RWPE2 (cell line): ENCODE data around the gene CSF3.
A peak's percentile ranks its signal among the peaks of the same experiment; 100 is the strongest.

Experiments used
- ATAC-seq: fragments of 200-7000 bp; cut with Tn5 transposase; 3 replicates; pipeline ENCODE4 v1.9.1; 2021; ENCODE audit warnings: low read depth
- DNase-seq: peaks from one replicate; pipeline ENCODE4 v3.0.0-alpha.2; 2020; ENCODE audit warnings: low spot score
- H3K27ac ChIP-seq: fragments of 450-650 bp; 2 replicates; pipeline ENCODE4 v1.5.1; 2017; ENCODE audit warnings: mild to moderate bottlenecking; ENCODE audit not compliant: poor library complexity, severe bottlenecking
- H3K27me3 ChIP-seq: fragments of 250-450 bp; sonication (Bioruptor Pico); 2 replicates; pipeline ENCODE4 v1.5.1; 2021; ENCODE audit warnings: mild to moderate bottlenecking, moderate library complexity; ENCODE audit not compliant: insufficient read depth, poor library complexity, severe bottlenecking
- H3K36me3 ChIP-seq: fragments of 250-450 bp; sonication (Bioruptor Pico); 2 replicates; pipeline ENCODE4 v1.5.1; 2020; ENCODE audit warnings: low read depth, mild to moderate bottlenecking, moderate library complexity
- H3K4me1 ChIP-seq: fragments of 250-450 bp; sonication (Bioruptor Pico); 2 replicates; pipeline ENCODE4 v1.5.1; 2021; ENCODE audit warnings: mild to moderate bottlenecking, moderate library complexity; ENCODE audit not compliant: insufficient read depth, poor library complexity, severe bottlenecking
- H3K4me3 ChIP-seq: fragments of 250-450 bp; sonication (Bioruptor Pico); 2 replicates; pipeline ENCODE4 v1.5.1; 2021; ENCODE audit warnings: mild to moderate bottlenecking, moderate library complexity; ENCODE audit not compliant: severe bottlenecking
- H3K9me3 ChIP-seq: fragments of 250-450 bp; sonication (Bioruptor Pico); 2 replicates; pipeline ENCODE4 v1.5.1; 2021; ENCODE audit warnings: mild to moderate bottlenecking, moderate library complexity; ENCODE audit not compliant: severe bottlenecking
- TF ChIP-seq, protein P1 (sequence below): fragments of 450-650 bp; IDR thresholded peaks from one replicate; pipeline ENCODE4 v1.5.1; 2017; ENCODE audit warnings: mild to moderate bottlenecking, moderate library complexity; ENCODE audit not compliant: poor library complexity, severe bottlenecking

CSF3 gene

DNA sequence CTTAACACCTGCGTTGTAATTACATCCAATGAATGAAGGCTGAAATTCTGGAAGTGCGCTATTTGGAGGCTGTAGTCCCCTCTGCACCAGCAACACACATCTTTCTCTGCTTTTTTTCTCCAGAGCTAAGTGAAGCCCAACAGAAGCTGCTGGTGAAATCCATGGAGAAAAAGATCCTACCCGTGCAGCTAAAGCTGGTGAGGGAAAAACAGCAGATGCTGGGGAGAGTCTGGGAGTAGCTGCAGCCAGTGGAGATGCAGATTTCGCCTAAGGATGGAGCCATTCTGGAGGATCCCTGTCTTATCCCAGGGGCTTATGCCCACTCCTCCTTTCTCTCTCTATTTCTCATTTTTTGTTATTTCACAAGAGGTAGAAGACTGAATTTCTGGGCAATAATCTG lies 39.4 kb upstream of the CSF3 start:
- Histone ChIP-seq H3K4me3 (no peak overlapping the region), H3K27ac (no peak overlapping the region), H3K27me3 (no peaks in the 10 kb centered on the region), H3K36me3 (no peaks in the 10 kb centered on the region), H3K4me1 (peaks cover 16% of the 10 kb centered on the region), H3K9me3 (no peaks in the 10 kb centered on the region)
- ATAC-seq: no peak
- TF ChIP-seq, protein P1, sequence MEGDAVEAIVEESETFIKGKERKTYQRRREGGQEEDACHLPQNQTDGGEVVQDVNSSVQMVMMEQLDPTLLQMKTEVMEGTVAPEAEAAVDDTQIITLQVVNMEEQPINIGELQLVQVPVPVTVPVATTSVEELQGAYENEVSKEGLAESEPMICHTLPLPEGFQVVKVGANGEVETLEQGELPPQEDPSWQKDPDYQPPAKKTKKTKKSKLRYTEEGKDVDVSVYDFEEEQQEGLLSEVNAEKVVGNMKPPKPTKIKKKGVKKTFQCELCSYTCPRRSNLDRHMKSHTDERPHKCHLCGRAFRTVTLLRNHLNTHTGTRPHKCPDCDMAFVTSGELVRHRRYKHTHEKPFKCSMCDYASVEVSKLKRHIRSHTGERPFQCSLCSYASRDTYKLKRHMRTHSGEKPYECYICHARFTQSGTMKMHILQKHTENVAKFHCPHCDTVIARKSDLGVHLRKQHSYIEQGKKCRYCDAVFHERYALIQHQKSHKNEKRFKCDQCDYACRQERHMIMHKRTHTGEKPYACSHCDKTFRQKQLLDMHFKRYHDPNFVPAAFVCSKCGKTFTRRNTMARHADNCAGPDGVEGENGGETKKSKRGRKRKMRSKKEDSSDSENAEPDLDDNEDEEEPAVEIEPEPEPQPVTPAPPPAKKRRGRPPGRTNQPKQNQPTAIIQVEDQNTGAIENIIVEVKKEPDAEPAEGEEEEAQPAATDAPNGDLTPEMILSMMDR: no peak
- no peak for DNase-seq

DNA sequence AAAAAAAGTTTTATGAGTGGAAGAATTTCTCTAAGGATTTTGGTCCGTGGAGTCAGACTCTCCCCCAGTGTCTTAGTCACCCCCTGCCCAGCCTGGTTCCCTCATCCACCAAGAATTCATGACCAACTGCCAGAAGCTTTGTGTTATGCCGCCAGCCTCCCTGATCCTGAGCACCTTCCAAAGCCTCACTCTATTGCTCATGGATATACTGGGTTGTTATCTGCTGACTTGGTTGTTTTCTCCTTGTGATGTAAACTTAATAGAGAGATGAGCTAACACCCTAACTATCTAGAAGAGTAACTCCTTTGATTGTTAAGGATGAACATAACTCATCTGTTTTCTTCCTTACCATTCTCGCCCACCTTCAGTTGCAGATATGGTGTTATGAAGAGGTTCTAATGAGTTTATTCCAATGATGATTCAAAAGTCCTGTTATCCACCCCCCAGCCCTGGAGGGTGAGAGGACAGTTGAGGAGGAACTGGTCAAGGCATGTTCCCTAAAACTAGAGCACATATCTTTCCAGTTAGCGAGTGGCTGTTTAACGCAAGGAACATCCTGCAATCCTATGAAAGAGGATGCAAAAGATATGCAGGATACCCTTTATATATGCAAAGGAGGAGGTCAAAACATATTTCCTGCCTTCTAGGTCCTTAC lies 36.1 kb upstream of the CSF3 start:
- Histone ChIP-seq H3K36me3 (peaks cover 22% of the 10 kb centered on the region), H3K9me3 (no peaks in the 10 kb centered on the region), H3K27me3 (no peaks in the 10 kb centered on the region), H3K4me1 (peaks cover 19% of the 10 kb centered on the region), H3K4me3 (no peak overlapping the region), H3K27ac (peak overlapping the region; percentile 89)
- ATAC-seq (peak; percentile 35), DNase-seq (no peak)
- TF ChIP-seq, protein P1: no peak

DNA sequence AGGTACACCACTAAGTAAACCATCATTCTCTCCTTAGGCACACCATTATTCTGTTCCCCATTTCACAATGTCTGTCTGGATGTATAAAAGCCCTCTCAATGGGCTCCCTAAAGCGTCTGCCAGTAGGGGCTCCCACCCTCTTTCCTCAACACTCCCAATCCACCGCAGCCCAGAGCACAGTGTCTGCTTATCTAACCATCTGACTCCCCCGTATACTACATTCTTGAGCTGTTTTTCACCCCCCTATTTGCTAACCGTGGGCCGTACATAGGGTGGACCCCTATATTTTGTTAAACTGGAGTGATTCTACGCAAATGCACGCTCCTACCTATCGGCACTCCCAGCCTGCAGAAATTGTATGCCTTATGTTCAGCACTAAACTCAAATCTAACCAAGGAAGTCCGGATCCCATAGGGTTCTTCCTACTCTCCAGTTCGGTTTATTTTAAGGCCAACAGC lies 35.3 kb upstream of the CSF3 start:
- no peaks in the 10 kb centered on the region for H3K27me3 ChIP-seq
- H3K4me3 ChIP-seq: peak overlapping the region; percentile 96
- H3K36me3 ChIP-seq: peaks cover 30% of the 10 kb centered on the region
- peak overlapping the region; percentile 89 for H3K27ac ChIP-seq
- H3K9me3 ChIP-seq: no peaks in the 10 kb centered on the region
- H3K4me1 ChIP-seq: peaks cover 19% of the 10 kb centered on the region
- DNase-seq (no peak), ATAC-seq (peak; percentile 18)
- TF ChIP-seq, protein P1: no peak

DNA sequence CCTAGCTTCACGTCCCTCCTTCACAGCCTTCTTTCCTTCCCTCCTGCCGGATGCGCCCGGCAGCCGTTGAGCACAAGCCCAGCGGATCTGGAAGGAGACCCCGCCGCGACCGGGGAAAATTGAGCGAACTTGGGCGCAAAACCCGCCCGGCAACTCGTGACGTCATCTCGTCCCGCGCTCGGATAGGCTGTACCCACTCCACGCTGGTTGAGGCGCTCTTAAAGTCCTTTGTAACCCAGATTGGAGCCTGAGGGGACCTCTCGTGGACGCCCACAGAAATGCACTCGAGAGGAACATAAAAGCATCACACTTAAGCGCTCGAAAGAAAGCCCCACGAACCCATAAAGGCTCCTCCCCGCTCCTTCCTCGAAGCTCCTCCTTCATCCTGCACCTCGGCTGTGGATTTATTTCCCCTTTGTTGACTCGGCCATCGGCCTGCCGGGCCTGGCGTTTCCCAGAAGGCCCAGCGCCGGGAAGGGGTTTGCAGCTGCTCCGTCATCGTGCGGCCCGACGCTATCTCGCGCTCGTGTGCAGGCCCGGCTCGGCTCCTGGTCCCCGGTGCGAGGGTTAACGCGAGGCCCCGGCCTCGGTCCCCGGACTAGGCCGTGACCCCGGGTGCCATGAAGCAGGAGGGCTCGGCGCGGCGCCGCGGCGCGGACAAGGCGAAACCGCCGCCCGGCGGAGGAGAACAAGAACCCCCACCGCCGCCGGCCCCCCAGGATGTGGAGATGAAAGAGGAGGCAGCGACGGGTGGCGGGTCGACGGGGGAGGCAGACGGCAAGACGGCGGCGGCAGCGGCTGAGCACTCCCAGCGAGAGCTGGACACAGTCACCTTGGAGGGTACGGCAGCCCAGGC lies 34.7 kb upstream of the CSF3 start, which contains the start of gene PSMD3:
TSS of gene PSMD3 (plus strand) at position 457 of the 856 bp plus-strand sequence. CDS start at position 621, 164 bp downstream.
- H3K27me3 ChIP-seq: no peaks in the 10 kb centered on the region
- DNase-seq (peak; percentile 96), ATAC-seq (peak; percentile 86)
- peak within 1 kb of the TSS; percentile 89 for H3K27ac ChIP-seq
- peaks cover 19% of the 10 kb centered on the region for H3K4me1 ChIP-seq
- TF ChIP-seq, protein P1: peak; percentile 92
- peak within 1 kb of the TSS; percentile 96 for H3K4me3 ChIP-seq
- H3K36me3 ChIP-seq: peaks cover 37% of the 10 kb centered on the region
- H3K9me3 ChIP-seq: no peaks in the 10 kb centered on the region
